ENCODE results near the gene CDCA4. TPM values are rescaled to one million over a fixed set of nuclear protein-coding genes. Genes with fewer than 3 reads are reported as not detected.
"Not testable (repeated sequence)": the region's sequence is repeated elsewhere in the genome, so short reads cannot be mapped to it uniquely, and the experiment has no call there.

The CDCA4 gene
- total RNA-seq, 1 experiment from 2014 or later: 45.7 TPM

- no peak for DNase-seq (ENCODE audit: low spot score)
Observed at GRCh38 chr14:105034315-105035039, 13.6 kb upstream of the CDCA4 start.

GRCh38 chr14:105033412-105033900 lies 12.6 kb upstream of the CDCA4 start:
- DNase-seq (ENCODE audit: low spot score): not testable (repeated sequence)

GRCh38 chr14:105032451-105032901 lies 11.6 kb upstream of the CDCA4 start:
- DNase-seq (ENCODE audit: low spot score): not testable (repeated sequence)

DNA sequence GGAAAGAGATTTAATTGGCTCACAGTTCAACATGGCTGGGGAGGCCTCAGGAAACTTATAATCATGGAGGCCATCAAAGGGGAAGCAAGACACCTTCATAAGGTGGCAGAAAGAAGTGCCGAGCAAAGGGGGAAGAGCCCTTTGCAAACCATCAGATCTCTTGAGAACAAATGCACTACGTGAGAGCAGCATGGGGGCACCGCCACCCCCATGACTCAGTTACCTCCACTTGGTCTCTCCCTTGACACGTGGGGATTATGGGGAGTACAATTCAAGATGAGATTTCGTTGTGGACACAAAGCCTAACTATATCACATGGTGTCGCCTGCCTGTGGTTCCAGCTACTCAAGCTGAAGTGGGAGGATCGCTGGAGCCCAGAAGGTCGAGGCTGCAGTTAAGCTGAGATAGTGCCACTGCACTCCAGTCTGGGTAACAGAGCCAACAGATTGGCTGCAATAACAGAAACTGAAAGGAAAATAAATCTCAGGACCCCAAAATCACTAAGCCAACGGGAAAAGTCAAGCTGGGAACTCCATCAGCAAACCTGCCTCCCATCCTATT lies 10.0 kb upstream of the CDCA4 start:
- no peak for DNase-seq (ENCODE audit: low spot score)

- no peak for DNase-seq (ENCODE audit: low spot score)
Observed at GRCh38 chr14:105030194-105030593, 9.3 kb upstream of the CDCA4 start.

DNA sequence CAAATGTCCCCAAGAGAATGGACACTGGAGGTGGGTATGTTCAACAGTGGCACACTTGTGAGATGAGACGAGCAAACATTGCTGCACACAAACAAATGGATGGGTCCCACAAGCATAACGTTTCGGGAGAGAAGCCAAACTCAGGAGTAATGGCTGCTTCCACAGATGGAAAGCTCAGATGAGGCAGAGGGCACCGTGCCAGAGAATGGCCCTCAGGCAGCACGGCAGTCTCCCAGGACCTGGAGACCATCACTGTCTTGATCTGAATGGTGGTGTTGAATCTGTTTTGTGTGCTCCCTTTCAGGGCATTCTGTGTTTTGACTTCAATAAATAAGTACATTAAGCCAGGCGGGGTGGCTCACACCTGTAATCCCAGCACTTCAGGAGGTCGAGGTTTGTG lies 8.5 kb upstream of the CDCA4 start:
- DNase-seq (ENCODE audit: low spot score): no peak

DNA sequence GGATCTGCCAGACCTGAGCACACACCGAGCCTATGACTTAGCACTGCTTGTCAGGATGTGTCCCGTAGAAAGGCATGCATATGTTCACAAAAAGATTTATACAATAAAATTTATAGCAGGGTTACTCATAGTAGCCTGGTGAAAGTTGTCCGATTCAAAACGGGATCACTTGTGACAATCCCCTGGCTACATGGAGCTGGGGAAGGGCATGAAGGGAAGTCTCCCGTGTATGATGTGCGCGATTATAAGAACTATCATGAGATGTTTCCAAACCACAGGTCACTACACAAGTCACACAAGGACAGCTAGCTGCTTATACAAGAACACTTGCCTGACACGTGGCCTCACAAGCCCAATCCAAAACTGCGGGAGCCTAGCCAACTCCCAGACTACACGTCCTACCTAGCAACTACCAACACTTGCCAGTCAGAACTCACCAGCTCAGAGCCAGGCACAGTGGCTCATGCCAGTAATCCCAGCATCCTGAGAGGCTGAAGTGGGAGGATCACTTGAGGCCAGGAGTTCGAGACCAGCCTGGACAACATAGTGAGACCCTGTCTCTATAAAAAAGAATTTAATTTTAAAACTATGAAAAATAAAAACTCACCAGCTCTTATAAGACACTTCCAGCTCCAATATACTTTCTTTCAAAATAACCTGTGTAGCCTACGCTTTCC lies 7.5 kb upstream of the CDCA4 start:
- DNase-seq (ENCODE audit: low spot score): no peak

DNA sequence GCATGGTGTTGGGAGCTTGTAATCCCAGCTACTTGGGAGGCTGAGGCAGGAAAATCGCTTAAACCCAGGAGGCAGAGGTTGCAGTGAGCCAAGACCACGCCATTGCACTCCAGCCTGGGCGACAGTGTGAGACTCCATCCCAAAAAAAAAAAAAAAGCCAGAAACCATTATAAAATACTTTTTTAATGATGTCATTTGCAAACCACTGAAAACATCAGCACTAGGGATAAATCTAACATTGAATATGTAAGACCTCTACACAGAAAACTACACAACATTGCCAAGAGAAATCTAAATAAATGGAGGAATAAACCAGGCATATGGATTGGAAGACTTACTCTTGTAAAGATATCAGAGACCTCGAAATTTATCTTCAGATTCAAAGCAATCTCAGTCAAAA lies 6.8 kb upstream of the CDCA4 start:
- not testable (repeated sequence) for DNase-seq (ENCODE audit: low spot score)

GRCh38 chr14:105026802-105027563 lies 6.1 kb upstream of the CDCA4 start:
- peak; percentile 11 for DNase-seq (ENCODE audit: low spot score)

- DNase-seq (ENCODE audit: low spot score): no peak
Observed at GRCh38 chr14:105026033-105026785, 5.3 kb upstream of the CDCA4 start.

DNA sequence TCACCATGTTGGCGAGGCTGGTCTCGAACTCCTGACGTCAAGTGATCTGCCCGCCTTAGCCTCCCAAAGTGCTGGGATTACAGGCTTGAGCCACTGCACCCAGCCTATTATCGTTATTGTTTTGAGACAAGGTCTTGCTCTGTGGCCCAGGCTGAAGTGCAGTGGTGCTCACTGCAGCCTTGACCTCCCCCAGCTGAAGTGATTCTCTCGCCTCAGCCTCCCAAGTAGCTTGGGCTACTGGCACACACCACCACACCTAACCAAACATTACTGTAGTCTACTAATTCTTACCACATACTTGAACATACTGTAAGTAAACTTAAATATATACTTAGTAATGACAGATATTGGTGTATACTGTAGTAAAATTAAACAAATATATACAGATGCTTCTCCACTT lies 4.5 kb upstream of the CDCA4 start:
- no peak for DNase-seq (ENCODE audit: low spot score)

GRCh38 chr14:105023791-105024480 lies 3.1 kb upstream of the CDCA4 start:
- no peak for DNase-seq (ENCODE audit: low spot score)

DNA sequence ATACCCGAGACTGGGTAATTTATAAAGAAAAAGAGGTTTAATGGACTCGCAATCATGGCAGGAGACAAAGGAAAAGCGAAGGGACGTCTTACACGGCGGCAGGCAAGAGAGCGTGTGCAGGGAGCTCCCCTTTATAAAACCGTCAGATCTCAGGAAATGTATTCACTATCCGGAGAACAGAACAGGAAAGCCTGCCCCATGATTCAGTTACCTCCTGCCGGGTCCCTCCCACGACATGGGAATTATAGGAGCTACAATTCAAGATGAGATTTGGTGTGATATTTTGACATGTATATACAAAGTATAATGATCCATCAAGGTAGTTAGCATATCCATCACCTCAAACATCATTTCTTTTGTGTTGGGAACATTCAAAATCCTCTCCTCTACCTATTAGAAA lies 2.3 kb upstream of the CDCA4 start:
- no peak for DNase-seq (ENCODE audit: low spot score)

DNA sequence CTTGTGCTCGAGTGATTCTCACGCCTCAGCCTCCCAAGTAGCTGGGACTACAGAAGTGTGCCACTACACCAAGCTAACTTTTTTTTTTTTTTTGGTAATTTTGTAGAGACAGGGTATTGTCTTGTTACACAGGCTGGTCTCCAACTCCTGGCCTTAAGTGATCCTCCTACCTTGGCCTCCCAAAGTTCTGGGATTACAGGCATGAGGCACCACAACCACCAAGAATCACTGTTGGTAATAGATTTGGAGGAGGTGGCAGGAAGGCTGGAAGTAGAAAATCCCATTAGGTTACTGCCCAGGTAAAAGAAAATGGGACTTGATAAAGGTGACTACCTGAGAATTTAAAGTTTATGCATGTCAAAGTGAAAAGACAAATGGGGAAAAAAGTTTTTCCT lies 1.4 kb upstream of the CDCA4 start:
- DNase-seq (ENCODE audit: low spot score): no peak

- DNase-seq (ENCODE audit: low spot score): peak; percentile 66
Observed at GRCh38 chr14:105021656-105022275, 883 bp upstream of the CDCA4 start.

DNA sequence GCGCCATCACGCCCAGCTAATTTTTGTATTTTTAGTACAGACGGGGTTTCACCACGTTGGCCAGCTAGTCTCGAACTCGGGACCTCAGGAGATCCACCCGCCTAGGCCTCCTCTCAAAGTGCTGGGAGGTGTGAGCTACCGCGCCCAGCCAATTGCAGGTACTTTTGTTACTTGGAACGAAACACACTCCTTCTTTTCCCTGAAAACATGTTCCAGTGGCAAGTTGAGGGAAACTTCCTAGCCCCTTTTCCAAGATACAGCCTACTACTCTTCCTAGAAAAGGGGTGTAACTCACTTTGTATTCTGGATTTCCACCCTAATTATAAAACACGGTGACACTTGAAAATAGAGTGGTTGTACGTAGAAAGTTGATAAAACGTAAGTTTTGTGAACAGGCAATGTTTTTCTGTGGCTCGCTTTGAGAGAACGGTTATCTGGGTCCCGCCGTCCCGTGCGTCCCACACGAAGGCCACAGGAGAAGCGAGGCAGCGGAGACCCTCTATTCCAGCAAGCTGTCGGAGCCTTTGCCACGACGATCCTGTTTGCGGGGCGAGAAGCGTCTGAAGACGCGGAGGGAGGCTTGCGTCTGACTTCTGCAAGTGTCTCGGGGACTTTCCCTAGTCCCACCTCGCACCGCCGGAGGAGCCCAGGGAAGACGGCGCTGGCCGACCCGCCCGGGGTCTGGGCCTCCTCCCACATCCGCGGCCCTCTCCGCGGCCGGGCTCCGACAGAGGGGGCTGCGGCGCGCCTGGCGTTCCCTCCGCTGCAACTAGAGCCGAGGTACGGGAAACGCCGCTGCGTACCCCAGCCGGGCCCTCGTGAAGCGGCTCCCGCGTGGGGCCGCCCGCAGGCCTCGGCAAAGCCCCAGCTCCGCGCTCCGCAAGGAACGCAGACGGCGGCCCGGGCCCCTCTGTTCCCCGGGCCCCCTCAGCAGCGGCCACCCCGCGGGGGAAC lies 745 bp downstream of the CDCA4 start:
- DNase-seq (ENCODE audit: low spot score): peak; percentile 23

DNA sequence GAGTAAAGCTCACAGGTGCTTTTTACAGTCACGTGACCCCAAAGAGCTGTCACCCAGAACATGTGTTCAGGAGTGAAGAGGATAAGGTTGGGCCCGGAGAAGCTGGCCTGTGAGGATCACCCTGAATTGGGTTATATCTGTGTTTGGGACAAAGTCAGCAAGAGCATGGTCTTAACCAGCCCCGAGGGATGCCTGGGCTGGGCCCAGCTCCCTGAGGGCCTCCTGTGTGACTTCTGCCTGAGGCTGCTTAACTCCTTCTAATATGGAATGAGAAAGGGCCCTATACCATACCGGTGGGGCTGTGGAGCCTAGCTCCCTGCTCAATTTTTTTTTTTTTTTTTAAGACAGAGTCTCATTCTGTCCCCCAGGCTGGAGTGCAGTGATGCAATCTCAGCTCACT lies 2.5 kb downstream of the CDCA4 start:
- no peak for DNase-seq (ENCODE audit: low spot score)

DNA sequence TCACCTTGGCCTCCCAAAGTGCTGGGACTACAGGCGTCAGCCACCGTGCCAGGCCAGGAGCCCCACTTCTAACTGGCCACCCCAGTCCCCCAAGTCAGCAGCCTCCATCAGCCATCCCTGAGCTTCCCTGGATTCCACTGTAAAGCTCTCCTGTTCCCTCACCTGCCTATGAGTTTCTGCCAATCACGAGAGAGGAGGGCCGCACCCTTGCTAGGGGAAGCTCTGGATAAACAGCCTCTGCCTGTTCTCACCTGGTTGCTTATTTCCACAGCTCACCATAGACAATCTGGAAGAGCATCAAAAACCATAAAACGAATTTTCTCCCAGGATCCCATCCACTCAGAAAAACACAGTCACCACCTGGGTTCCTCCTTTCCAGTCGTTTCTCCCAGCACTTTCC lies 5.0 kb downstream of the CDCA4 start:
- DNase-seq (ENCODE audit: low spot score): no peak

DNA sequence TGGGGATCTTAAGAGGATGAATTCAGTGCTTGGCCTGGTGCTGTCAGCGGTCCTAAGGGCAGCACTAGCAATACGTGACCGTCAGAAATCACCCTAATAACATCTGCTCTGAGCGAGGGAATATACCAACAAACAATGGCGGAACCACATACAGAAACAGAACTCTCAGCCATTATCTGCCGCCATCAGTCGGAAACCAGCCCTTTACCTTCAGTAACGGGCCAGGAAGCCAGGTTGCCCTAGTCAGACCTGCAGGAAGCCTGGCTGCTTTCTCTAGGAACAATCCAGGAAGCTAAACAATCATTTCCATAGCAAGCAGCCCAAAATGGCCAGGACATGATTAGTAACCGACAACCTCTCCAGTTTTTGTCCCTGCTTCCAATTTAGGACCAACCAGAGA lies 5.6 kb downstream of the CDCA4 start:
- DNase-seq (ENCODE audit: low spot score): no peak
